Right atrium auricular region (tissue), 2 donors: ENCODE measurements around the gene TASOR2. TPM values are rescaled to one million over a fixed set of nuclear protein-coding genes. Genes with fewer than 3 reads are reported as not detected.

Source experiments
- DNase-seq: peaks from one replicate; pipeline ENCODE4 v3.0.0-alpha.2; 2019; ENCODE audit warnings: low spot score
- H3K27ac ChIP-seq, 2 donors: fragments of 200-600 bp; sonication (generic); 1 replicate in 1 of 2; 2 replicates in 1 of 2; pipeline ENCODE4 v1.5.1; 2016 to 2019
- H3K27me3 ChIP-seq, 2 donors: fragments of 200-600 bp; sonication (generic); one replicate each; pipeline versions ENCODE4 v1.5.1 to v1.6.0; 2017 to 2019
- H3K36me3 ChIP-seq: fragments of 200-600 bp; sonication (generic); one replicate; pipeline ENCODE4 v1.5.1; 2016
- H3K4me1 ChIP-seq, 2 donors: fragments of 200-600 bp; sonication (generic); one replicate each; pipeline versions ENCODE4 v1.5.1 to v1.6.0; 2017 to 2019
- H3K4me3 ChIP-seq, 2 donors: fragments of 200-600 bp; sonication (generic); 1 replicate in 1 of 2; 2 replicates in 1 of 2; pipeline ENCODE4 v1.5.1; 2017 to 2019; ENCODE audit warnings: mild to moderate bottlenecking in 1 of 2, moderate library complexity in 1 of 2
- H3K9me3 ChIP-seq, 2 donors: fragments of 200-600 bp; sonication (generic); one replicate each; pipeline ENCODE4 v1.5.1; 2019
- total RNA-seq, 2 donors: library from RNA; depleted of rRNA; stranded (reverse); fragments of >200 nt; gene quantifications; one replicate each; pipeline ENCODE4 v1.1.0, GENCODE V29; 2016
- TF ChIP-seq, protein P1 (sequence below), 2 donors: fragments of 200-600 bp; sonication (generic); IDR thresholded peaks; one replicate each; pipeline ENCODE4 v1.5.1; 2019; ENCODE audit warnings: antibody characterized with exemption in 2 of 2

The TASOR2 gene
- total RNA-seq, 2 donors from 2014 or later, result 41.7 to 47.3 TPM

DNA sequence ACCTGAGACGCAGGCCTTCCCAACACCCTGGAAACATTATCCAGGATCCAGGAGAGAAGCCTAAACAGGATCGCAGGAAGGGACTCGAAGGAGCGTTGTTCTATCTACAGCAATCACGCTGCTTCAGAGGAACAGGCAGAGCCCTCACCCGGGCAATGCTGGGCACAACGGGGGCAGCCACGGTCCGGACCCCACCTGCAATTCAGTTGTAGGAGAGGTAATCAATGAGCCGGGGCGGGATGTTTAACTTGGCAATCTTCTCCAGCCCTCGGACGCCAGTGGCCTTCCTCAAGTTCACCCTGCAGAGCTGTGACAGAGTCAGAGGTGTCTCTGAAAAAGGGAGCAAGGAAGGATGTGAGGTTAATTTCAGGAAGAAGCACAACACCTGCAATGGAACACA is 44.1 kb upstream of the TASOR2 start:
- TF ChIP-seq, protein P1, sequence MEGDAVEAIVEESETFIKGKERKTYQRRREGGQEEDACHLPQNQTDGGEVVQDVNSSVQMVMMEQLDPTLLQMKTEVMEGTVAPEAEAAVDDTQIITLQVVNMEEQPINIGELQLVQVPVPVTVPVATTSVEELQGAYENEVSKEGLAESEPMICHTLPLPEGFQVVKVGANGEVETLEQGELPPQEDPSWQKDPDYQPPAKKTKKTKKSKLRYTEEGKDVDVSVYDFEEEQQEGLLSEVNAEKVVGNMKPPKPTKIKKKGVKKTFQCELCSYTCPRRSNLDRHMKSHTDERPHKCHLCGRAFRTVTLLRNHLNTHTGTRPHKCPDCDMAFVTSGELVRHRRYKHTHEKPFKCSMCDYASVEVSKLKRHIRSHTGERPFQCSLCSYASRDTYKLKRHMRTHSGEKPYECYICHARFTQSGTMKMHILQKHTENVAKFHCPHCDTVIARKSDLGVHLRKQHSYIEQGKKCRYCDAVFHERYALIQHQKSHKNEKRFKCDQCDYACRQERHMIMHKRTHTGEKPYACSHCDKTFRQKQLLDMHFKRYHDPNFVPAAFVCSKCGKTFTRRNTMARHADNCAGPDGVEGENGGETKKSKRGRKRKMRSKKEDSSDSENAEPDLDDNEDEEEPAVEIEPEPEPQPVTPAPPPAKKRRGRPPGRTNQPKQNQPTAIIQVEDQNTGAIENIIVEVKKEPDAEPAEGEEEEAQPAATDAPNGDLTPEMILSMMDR (IDR thresholded peaks at IDR 0.05), result no peak

DNA sequence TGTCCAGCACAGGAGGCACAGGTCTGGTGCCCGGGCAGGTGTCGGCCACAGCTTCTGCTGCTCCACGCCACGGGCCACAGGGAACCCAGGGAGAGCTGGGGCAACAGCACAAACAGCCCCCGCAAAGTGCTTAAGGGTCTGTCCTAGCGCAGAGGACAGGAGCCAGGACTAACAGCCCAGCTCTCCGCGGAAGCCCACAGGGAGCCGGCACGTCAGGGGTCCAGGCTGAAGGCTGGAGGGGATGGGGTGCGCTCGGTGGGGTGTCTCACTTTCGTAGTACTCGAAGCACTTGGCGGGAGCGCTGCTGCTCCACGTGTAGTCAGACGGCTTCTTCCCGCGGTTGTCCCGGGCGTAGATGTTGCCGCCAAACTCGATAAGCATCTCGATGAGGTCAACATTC is 43.1 kb upstream of the TASOR2 start:
- TF ChIP-seq, protein P1 (IDR thresholded peaks at IDR 0.05), result no peak
- peaks cover 44% of the 10 kb centered on the region for H3K36me3 ChIP-seq
- H3K4me3 ChIP-seq, result no peak overlapping the region
- peaks cover 0 to 34% of the 10 kb centered on the region in 2 donors for H3K4me1 ChIP-seq
- H3K9me3 ChIP-seq, result no peaks in the 10 kb centered on the region
- no peak for DNase-seq
- H3K27me3 ChIP-seq, result no peaks in the 10 kb centered on the region
- H3K27ac ChIP-seq, result no peak overlapping the region

More for the DNA sequence above, 44.1 kb upstream of the TASOR2 start:
- H3K27ac ChIP-seq, result no peak overlapping the region
- no peaks in the 10 kb centered on the region for H3K9me3 ChIP-seq
- H3K4me1 ChIP-seq, result peaks cover 0 to 24% of the 10 kb centered on the region in 2 donors
- no peak overlapping the region for H3K4me3 ChIP-seq
- no peak for DNase-seq
- no peaks in the 10 kb centered on the region for H3K27me3 ChIP-seq
- peaks cover 44% of the 10 kb centered on the region for H3K36me3 ChIP-seq

DNA sequence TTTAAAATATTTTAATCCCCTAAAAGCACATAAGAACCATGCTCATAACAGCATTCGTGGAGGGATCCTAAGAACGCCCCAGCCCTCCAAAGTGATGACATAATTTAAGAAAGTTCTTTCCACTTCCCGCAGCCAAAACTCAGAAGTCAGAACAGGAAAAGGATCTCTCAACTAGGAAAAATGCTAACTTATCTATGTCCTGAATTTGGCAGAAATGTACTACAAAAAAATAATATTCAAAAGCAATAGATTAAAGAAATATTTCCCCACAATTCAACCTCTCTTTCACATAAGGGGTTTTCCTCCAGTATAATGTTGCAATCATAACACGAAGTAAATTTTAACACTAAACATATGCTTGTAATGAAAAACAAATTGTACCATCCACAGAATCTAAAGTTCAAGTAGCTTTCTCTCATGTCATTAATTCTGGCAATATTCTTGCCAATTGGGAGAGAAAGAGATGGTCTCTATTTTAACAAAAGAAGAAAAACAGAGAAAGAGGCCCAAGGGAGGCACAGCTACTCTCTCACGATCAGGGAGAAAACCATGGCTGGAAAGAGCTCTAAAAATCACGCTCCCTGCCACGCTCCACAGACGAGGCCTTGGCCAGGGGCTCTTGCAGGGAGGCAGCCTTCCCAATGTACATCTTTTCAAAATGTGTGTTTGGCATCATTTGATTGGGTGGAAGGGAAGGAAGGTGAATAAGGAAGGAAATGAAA is 41.1 kb upstream of the TASOR2 start:
- Histone ChIP-seq H3K9me3 (no peaks in the 10 kb centered on the region), H3K36me3 (peaks cover 50% of the 10 kb centered on the region), H3K4me3 (no peak overlapping the region), H3K27ac (peak overlapping the region; percentile 62 to 71), H3K27me3 (no peaks in the 10 kb centered on the region), H3K4me1 (peaks cover 0 to 41% of the 10 kb centered on the region in 2 donors)
- TF ChIP-seq, protein P1 (IDR thresholded peaks at IDR 0.05), result no peak
- no peak for DNase-seq

DNA sequence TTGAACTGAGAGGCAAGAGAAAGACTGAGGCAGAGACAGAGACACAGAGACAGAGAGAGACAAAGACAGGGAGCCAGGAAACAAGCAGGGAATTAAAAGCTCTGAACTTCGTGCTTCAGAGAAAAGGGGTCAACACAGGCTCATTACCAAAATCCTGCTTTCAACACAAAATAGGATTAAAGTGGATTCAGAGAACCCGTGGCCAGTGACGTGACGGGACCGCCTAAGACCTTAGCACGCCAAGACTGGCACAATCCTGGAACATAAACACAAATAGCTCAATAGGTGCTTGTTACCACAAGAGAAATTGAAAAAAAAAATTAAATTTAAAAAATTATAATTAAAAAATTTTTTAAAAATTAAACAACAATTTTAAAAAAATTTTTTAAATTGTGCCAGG is 39.7 kb upstream of the TASOR2 start:
- DNase-seq, result no peak
- no peak overlapping the region for H3K4me3 ChIP-seq
- TF ChIP-seq, protein P1 (IDR thresholded peaks at IDR 0.05), result no peak
- H3K4me1 ChIP-seq, result peaks cover 0 to 41% of the 10 kb centered on the region in 2 donors
- H3K36me3 ChIP-seq, result peaks cover 41% of the 10 kb centered on the region
- no peaks in the 10 kb centered on the region for H3K27me3 ChIP-seq
- H3K9me3 ChIP-seq, result no peaks in the 10 kb centered on the region
- peak overlapping the region; percentile 62 to 71 for H3K27ac ChIP-seq

DNA sequence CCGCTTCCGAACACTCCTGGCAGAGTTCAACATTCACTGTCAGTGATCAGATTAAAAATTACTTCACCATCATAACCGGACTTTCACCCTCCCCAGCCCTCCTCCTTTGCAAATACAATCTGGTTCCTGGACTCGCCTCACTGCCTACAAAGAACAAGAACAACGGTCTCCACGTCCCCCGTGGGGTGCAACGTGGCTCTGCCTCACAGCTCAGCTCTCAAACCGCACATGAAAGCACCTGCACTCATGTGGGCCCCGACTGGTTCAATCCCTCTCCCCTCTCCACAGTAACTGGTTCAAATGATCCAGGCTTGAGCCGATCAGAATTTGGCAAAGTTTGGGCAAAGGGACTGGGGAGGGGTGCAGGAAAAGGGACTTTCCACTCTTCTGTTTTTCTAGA is 39.3 kb upstream of the TASOR2 start:
- no peak overlapping the region for H3K4me3 ChIP-seq
- peaks cover 0 to 41% of the 10 kb centered on the region in 2 donors for H3K4me1 ChIP-seq
- peak; percentile 78 for DNase-seq
- no peaks in the 10 kb centered on the region for H3K27me3 ChIP-seq
- peak overlapping the region; percentile 62 to 71 for H3K27ac ChIP-seq
- no peaks in the 10 kb centered on the region for H3K9me3 ChIP-seq
- peaks cover 40% of the 10 kb centered on the region for H3K36me3 ChIP-seq
- TF ChIP-seq, protein P1 (IDR thresholded peaks at IDR 0.05), result no peak
